ENCODE data around the gene MTRF1.

MTRF1 gene

DNA sequence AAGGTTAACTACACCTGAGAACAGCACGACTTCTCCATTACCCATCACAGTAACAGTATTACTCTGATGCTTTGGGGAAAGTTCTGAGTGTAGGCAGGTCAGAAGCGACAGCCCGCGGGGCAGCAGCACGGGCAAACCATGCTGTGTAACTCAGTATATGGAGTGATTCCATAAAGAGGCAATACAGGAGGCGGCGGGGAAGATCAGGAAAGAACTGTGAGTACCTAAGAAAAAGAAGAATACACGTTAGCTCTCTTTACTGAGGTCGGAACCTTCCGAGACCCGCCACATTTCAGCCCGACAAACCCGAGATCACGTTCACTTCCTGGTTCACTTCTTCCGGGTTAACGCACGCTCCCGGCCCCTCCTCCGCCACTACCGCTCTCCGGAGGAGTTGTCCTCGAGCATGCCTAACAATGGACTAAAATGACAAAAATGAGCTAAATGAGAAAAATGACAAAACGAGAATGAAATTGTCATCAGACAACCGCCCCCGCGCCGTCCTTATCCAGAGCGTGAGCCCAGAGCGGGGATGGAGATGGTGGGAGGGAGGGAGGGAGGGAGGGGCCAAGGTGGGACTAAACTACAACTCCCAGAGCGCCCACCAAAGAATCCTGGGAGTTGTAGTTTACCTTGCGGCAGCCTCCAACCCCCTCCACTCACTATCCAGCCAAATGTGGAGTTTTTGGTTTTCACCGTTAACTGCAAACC lies at the start of gene MTRF1:
Gene MTRF1 (minus strand): TSS at position 316 of the 711 bp plus-strand sequence. CDS start 2,669 bp downstream, outside the sequence.
- H3K4me3 ChIP-seq (ENCODE audit: low read depth, low read length), result peak within 1 kb of the TSS; percentile 66
- TF ChIP-seq, protein P1, sequence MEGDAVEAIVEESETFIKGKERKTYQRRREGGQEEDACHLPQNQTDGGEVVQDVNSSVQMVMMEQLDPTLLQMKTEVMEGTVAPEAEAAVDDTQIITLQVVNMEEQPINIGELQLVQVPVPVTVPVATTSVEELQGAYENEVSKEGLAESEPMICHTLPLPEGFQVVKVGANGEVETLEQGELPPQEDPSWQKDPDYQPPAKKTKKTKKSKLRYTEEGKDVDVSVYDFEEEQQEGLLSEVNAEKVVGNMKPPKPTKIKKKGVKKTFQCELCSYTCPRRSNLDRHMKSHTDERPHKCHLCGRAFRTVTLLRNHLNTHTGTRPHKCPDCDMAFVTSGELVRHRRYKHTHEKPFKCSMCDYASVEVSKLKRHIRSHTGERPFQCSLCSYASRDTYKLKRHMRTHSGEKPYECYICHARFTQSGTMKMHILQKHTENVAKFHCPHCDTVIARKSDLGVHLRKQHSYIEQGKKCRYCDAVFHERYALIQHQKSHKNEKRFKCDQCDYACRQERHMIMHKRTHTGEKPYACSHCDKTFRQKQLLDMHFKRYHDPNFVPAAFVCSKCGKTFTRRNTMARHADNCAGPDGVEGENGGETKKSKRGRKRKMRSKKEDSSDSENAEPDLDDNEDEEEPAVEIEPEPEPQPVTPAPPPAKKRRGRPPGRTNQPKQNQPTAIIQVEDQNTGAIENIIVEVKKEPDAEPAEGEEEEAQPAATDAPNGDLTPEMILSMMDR (IDR thresholded peaks at IDR 0.05; ENCODE audit: borderline replicate concordance, insufficient read depth, low read depth, low read length), result no peak

DNA sequence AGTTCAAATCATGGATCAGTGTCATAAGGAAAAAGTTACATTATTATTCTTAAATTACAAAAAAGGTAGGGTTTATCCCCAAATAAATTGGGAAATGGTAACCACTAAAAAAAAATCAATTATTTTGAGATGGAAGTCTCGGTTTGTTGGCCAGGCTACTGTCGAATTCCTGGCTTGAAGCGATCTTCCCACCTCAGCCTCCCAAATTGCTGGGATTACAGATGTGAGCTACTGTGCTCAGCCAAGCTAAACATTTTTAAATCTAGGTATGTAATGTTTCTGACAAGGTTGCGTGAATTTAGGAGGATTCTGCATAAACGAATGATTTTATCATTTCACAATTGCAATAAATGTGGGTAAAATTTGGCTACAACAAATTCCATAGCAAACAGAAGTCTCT lies 49.7 kb upstream of the MTRF1 start:
- H3K4me3 ChIP-seq (ENCODE audit: low read depth, low read length), result no peak overlapping the region
- TF ChIP-seq, protein P1 (IDR thresholded peaks at IDR 0.05; ENCODE audit: borderline replicate concordance, insufficient read depth, low read depth, low read length), result no peak

GRCh38 chr13:41312176-41312500 lies 48.8 kb upstream of the MTRF1 start:
- TF ChIP-seq, protein P1 (IDR thresholded peaks at IDR 0.05; ENCODE audit: borderline replicate concordance, insufficient read depth, low read depth, low read length), result no peak
- H3K4me3 ChIP-seq (ENCODE audit: low read depth, low read length), result peak overlapping the region; percentile 94

DNA sequence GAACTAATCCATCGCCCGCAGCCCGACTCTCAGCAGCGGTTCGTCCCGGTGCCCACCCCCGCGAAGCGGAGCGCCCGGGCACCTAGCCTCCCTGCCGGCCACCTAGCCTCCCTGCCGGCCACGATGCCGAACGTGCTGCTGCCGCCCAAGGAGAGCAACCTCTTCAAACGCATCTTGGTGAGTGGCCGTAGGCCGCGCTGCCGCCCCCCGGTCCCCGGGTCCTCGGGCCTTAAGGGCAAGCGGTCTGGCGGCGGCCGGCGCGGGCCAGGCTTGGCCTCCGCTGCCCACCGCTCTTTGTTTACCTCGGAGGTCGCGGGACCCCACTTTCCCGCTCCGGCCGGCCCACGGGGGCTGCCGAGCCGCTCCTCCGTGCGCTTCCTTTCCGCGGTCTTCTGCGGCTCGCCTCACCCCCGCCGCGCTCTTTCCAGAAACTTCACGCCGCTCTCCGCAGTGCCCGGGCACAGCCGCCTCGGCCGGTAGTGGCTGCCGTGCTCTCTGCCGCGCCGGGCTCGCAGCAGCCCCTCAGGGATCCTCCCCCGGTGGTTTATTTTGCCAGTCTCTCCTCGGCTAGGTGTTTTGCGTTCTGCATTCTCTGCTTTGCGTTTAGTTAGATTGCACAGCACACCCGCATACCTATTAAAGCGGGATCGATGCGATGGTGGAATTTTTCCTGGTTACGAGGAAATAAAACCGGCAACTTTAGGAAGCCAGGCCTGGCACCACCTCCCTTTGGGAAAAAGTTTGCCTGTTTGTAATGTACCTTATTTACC lies 48.2 kb upstream of the MTRF1 start:
- TF ChIP-seq, protein P1 (IDR thresholded peaks at IDR 0.05; ENCODE audit: borderline replicate concordance, insufficient read depth, low read depth, low read length), result no peak
- peak overlapping the region; percentile 94 for H3K4me3 ChIP-seq (ENCODE audit: low read depth, low read length)

GRCh38 chr13:41310963-41311405 lies 47.6 kb upstream of the MTRF1 start, which contains the start of gene NAA16:
Gene NAA16, plus strand, starts transcription at chr13:41311267. Its CDS starts 262 bp downstream, at chr13:41311529.
- TF ChIP-seq, protein P1 (IDR thresholded peaks at IDR 0.05; ENCODE audit: borderline replicate concordance, insufficient read depth, low read depth, low read length), result no peak
- H3K4me3 ChIP-seq (ENCODE audit: low read depth, low read length), result peak within 1 kb of the TSS; percentile 94

- TF ChIP-seq, protein P1 (IDR thresholded peaks at IDR 0.05; ENCODE audit: borderline replicate concordance, insufficient read depth, low read depth, low read length), result no peak
- H3K4me3 ChIP-seq (ENCODE audit: low read depth, low read length), result no peak overlapping the region
Measured at GRCh38 chr13:41307884-41308640, 44.7 kb upstream of the MTRF1 start.

Measured in GM12875 (cell line).